Breast epithelium (tissue), 4 donors: ENCODE data around the gene ASTN1. TPM values are rescaled to one million over a fixed set of nuclear protein-coding genes. Genes with fewer than 3 reads are reported as not detected.

Experiments
- DNase-seq, 2 donors: peaks; one replicate each; pipeline ENCODE4 v3.0.0-alpha.2; 2019; ENCODE audit warnings: low spot score in 2 of 2
- H3K27ac ChIP-seq, 2 donors: fragments of 200-600 bp; sonication (generic) in 1 of 2; one replicate each; pipeline ENCODE4 v1.5.1; 2016 to 2019; ENCODE audit warnings: mild to moderate bottlenecking in 1 of 2
- H3K27me3 ChIP-seq, 2 donors: fragments of 200-600 bp; sonication (generic) in 1 of 2; one replicate each; pipeline versions ENCODE4 v1.5.1 to v1.6.0; 2017 to 2019; ENCODE audit warnings: control low read depth in 1 of 2, mild to moderate bottlenecking in 1 of 2
- H3K36me3 ChIP-seq: fragments of 200-600 bp; one replicate; pipeline ENCODE4 v1.5.1; 2019
- H3K4me1 ChIP-seq, 2 donors: fragments of 200-600 bp; sonication (generic); one replicate each; pipeline ENCODE4 v1.5.1; 2016 to 2019; ENCODE audit warnings: control low read depth in 1 of 2
- H3K4me3 ChIP-seq, 3 donors: fragments of 200-600 bp; sonication (generic); 1 replicate in 2 of 3; 2 replicates in 1 of 3; pipeline ENCODE4 v1.5.1; 2016 to 2019; ENCODE audit warnings: mild to moderate bottlenecking in 3 of 3, moderate library complexity in 2 of 3
- H3K9me3 ChIP-seq, 2 donors: fragments of 200-600 bp; sonication (generic) in 1 of 2; one replicate each; pipeline ENCODE4 v1.5.1; 2016 to 2019; ENCODE audit warnings: control low read depth in 1 of 2
- CTCF ChIP-seq, 3 donors: fragments of 450-650 bp; IDR thresholded peaks; one replicate each; pipeline ENCODE4 v1.5.1; 2016 to 2017; ENCODE audit warnings: antibody characterized with exemption in 3 of 3, mild to moderate bottlenecking in 3 of 3, moderate library complexity in 3 of 3
- POLR2A ChIP-seq: fragments of 450-650 bp; IDR thresholded peaks from one replicate; pipeline ENCODE4 v1.6.1; 2016; ENCODE audit warnings: antibody characterized with exemption, mild to moderate bottlenecking, moderate library complexity
- POLR2AphosphoS5 ChIP-seq, 3 donors: sonication (generic); formaldehyde crosslinking; IDR thresholded peaks; one replicate each; pipeline ENCODE4 v1.6.1; 2017; ENCODE audit warnings: antibody characterized with exemption in 3 of 3
- intact Hi-C: fragments of 100-400 bp; cut with DNase I; formaldehyde crosslinking; loops from one replicate; pipeline ENCODE4 v1.15.1; 2023; ENCODE audit warnings: low total_unique reads
- total RNA-seq, 3 donors: library from RNA; depleted of rRNA; stranded (reverse); fragments of >200 nt; gene quantifications; one replicate each; pipeline ENCODE4 v1.1.0, GENCODE V29; 2016

ASTN1 gene
- total RNA-seq, 3 donors from 2014 or later = 0.16 to 1.5 (median 0.33) TPM

GRCh38 chr1:177142010-177142409, 22.5 kb downstream of the ASTN1 start:
- Histone ChIP-seq H3K4me1 (no peaks in the 10 kb centered on the region), H3K27ac (no peak overlapping the region), H3K27me3 (no peaks in the 10 kb centered on the region), H3K9me3 (no peaks in the 10 kb centered on the region), H3K4me3 (no peak overlapping the region), H3K36me3 (no peaks in the 10 kb centered on the region)
- TF ChIP-seq CTCF (IDR thresholded peaks at IDR 0.05) (no peak), POLR2A (no peak), POLR2AphosphoS5 (IDR thresholded peaks at IDR 0.05) (no peak)
- intact Hi-C loops = no loop called here
- DNase-seq = no peak

- Histone ChIP-seq H3K4me3 (no peak overlapping the region), H3K9me3 (no peaks in the 10 kb centered on the region), H3K27me3 (no peaks in the 10 kb centered on the region), H3K27ac (no peak overlapping the region), H3K4me1 (no peaks in the 10 kb centered on the region), H3K36me3 (no peaks in the 10 kb centered on the region)
- no peak for TF ChIP-seq POLR2A
- no peak for TF ChIP-seq CTCF (IDR thresholded peaks at IDR 0.05)
- TF ChIP-seq POLR2AphosphoS5 (IDR thresholded peaks at IDR 0.05) = no peak
- DNase-seq = no peak
- intact Hi-C loops = loop anchor here (5.0 kb wide), 1 partner anchor 1781 kb away; no protein-coding TSS in a partner anchor
These were observed 26.2 kb downstream of the ASTN1 start for GRCh38 chr1:177138347-177138746.

GRCh38 chr1:177137814-177138213, 26.7 kb downstream of the ASTN1 start:
- no peaks in the 10 kb centered on the region for H3K4me1 ChIP-seq
- no peaks in the 10 kb centered on the region for H3K9me3 ChIP-seq
- intact Hi-C loops = loop anchor here (5.0 kb wide), 1 partner anchor 1781 kb away; no protein-coding TSS in a partner anchor
- no peak for DNase-seq
- H3K36me3 ChIP-seq = no peaks in the 10 kb centered on the region
- H3K27ac ChIP-seq = no peak overlapping the region
- H3K4me3 ChIP-seq = no peak overlapping the region
- TF ChIP-seq POLR2A = no peak
- TF ChIP-seq CTCF (IDR thresholded peaks at IDR 0.05) = no peak
- no peak for TF ChIP-seq POLR2AphosphoS5 (IDR thresholded peaks at IDR 0.05)
- H3K27me3 ChIP-seq = no peaks in the 10 kb centered on the region

GRCh38 chr1:177135250-177135649, 29.3 kb downstream of the ASTN1 start:
- Histone ChIP-seq H3K27me3 (no peaks in the 10 kb centered on the region), H3K9me3 (no peaks in the 10 kb centered on the region), H3K4me1 (no peaks in the 10 kb centered on the region), H3K27ac (no peak overlapping the region), H3K4me3 (no peak overlapping the region), H3K36me3 (no peaks in the 10 kb centered on the region)
- DNase-seq = no peak
- no peak for TF ChIP-seq POLR2AphosphoS5 (IDR thresholded peaks at IDR 0.05)
- TF ChIP-seq CTCF (IDR thresholded peaks at IDR 0.05) = no peak
- TF ChIP-seq POLR2A = no peak
- intact Hi-C loops = loop anchor here (5.0 kb wide), 1 partner anchor 1778 kb away; no protein-coding TSS in a partner anchor

- Histone ChIP-seq H3K9me3 (no peaks in the 10 kb centered on the region), H3K4me3 (no peak overlapping the region), H3K36me3 (no peaks in the 10 kb centered on the region), H3K27ac (no peak overlapping the region), H3K27me3 (no peaks in the 10 kb centered on the region), H3K4me1 (no peaks in the 10 kb centered on the region)
- intact Hi-C loops = no loop called here
- DNase-seq = no peak
- no peak for TF ChIP-seq CTCF (IDR thresholded peaks at IDR 0.05)
These were observed 30.5 kb downstream of the ASTN1 start for GRCh38 chr1:177133977-177134538.
